GM12864 (cell line): ENCODE data around the gene SLC8A3.

Experiments used
- DNase-seq: peaks from one replicate; pipeline ENCODE4 v3.0.0-alpha.2; 2011; ENCODE audit warnings: low read depth
- H3K4me3 ChIP-seq: 2 replicates; pipeline ENCODE4 v1.5.1; 2011; ENCODE audit warnings: mild to moderate bottlenecking, low read depth, low read length, control low read depth
- TF ChIP-seq, protein P1 (sequence below): IDR thresholded peaks from 2 replicates; pipeline ENCODE4 v1.5.1; 2011; ENCODE audit warnings: low read depth, mild to moderate bottlenecking, moderate library complexity, low read length, control low read depth, inconsistent platforms; ENCODE audit errors: missing control alignments

SLC8A3 gene

DNA sequence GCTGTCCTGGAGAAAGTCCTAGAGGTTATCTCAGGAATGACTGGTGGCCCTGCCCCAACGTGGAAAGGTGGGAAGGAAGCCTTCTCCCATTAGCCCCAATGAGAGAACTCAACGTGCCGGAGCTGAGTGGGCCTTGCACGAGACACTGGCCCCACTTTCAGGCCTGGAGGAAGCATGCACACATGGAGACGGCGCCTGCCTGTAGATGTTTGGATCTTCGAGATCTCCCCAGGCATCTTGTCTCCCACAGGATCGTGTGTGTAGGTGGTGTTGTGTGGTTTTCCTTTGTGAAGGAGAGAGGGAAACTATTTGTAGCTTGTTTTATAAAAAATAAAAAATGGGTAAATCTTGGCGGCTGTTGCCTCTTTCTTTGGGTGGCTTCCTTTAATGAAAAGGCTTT is 156.7 kb downstream of the SLC8A3 start:
- no peak overlapping the region for H3K4me3 ChIP-seq
- DNase-seq = no peak
- TF ChIP-seq, protein P1, sequence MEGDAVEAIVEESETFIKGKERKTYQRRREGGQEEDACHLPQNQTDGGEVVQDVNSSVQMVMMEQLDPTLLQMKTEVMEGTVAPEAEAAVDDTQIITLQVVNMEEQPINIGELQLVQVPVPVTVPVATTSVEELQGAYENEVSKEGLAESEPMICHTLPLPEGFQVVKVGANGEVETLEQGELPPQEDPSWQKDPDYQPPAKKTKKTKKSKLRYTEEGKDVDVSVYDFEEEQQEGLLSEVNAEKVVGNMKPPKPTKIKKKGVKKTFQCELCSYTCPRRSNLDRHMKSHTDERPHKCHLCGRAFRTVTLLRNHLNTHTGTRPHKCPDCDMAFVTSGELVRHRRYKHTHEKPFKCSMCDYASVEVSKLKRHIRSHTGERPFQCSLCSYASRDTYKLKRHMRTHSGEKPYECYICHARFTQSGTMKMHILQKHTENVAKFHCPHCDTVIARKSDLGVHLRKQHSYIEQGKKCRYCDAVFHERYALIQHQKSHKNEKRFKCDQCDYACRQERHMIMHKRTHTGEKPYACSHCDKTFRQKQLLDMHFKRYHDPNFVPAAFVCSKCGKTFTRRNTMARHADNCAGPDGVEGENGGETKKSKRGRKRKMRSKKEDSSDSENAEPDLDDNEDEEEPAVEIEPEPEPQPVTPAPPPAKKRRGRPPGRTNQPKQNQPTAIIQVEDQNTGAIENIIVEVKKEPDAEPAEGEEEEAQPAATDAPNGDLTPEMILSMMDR = no peak

- no peak for DNase-seq
- TF ChIP-seq, protein P1 = no peak
- no peak overlapping the region for H3K4me3 ChIP-seq
Measured at GRCh38 chr14:70029296-70030132, 159.2 kb downstream of the SLC8A3 start.

DNA sequence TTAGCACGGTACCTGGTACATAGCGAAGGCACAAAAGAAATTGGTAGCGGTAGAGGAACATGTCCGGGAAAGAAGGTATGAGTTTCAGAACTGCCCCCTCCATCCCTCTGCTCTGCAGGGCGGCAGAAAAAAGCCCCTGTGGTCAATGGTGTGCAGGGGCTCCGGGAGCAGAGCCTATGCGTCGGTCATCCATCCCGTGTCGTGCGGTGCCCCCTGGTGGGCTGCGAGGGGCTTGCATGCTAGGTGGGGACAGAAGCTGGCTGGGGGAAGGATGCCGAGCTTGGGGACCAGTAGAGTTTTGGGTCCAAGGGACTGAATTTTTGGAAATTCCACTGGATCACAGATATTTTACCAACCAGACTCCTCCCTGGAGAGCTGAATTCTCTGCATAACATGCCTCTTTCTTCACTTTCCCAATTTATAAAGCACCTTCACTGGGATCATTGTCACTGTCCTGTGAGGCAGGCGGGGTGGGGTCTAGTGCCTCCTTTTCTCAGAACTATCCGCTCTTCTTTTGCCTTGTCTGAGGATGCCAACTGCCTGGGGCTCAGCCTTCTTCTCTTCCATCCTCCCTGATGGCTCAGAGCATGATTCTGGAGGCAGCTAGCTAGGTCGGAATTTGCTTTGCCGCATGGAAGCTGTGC is 160.8 kb downstream of the SLC8A3 start:
- TF ChIP-seq, protein P1 = peak; percentile 96
- H3K4me3 ChIP-seq = no peak overlapping the region
- no peak for DNase-seq

GRCh38 chr14:70023871-70024270 is 164.9 kb downstream of the SLC8A3 start:
- TF ChIP-seq, protein P1 = no peak
- no peak for DNase-seq
- no peak overlapping the region for H3K4me3 ChIP-seq

GRCh38 chr14:70022771-70023445 is 165.8 kb downstream of the SLC8A3 start:
- no peak for DNase-seq
- no peak overlapping the region for H3K4me3 ChIP-seq
- TF ChIP-seq, protein P1 = no peak

DNA sequence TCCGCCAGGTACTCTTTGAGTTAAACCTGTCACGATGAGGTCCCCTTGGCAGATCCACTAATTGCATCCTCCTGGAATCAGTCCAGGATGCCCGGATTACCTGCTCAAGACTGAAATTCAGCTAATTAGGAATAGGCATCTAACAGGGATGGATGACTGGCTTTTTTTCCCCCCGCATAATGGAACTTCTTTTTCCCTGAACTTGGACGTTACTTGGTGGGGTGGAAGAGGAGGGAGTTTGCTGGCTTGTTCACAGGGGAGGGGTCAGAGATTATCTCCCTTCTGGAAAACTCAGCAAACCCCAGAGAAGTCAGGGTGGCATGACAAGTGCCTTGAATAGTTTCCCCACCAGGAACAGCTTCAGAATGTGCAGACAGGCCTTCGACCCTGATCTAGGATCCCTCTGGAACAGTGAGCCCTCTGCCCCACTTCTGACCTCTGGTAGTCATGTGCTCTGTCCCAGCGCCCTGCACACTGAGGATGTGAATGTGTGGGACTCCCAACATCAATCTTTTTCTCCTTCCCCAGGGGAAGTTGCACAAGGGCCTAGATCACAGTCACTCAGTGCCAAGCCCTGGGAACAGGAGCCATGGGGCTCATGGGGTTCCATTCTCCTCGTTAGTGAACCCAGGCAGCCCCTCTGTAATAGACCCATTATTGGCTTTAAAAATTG is 167.1 kb downstream of the SLC8A3 start:
- no peak for DNase-seq
- TF ChIP-seq, protein P1 = no peak

More for the DNA sequence above, 167.1 kb downstream of the SLC8A3 start:
- H3K4me3 ChIP-seq = no peak overlapping the region
